Heart left ventricle (tissue), 16 donors: ENCODE results near the gene TRPT1. TPM values are rescaled to one million over a fixed set of nuclear protein-coding genes. Genes with fewer than 3 reads are reported as not detected.

Experiments used
- ATAC-seq, 4 donors: fragments of 200-7000 bp; cut with Tn5 transposase; one replicate each; pipeline ENCODE4 v1.9.1; 2020 to 2022; ENCODE audit warnings: moderate library complexity in 4 of 4, mild to moderate bottlenecking in 3 of 4, moderate number of reproducible peaks in 1 of 4
- DNase-seq, 5 donors: peaks; one replicate each; pipeline ENCODE4 v3.0.0-alpha.2; 2020
- H3K27ac ChIP-seq, 12 donors: fragments of 200-600 bp; sonication (generic) in 4 of 12; one replicate each; pipeline versions ENCODE4 v1.5.0 to v1.8.0; 2016 to 2022; ENCODE audit warnings: mild to moderate bottlenecking in 2 of 12
- H3K27me3 ChIP-seq, 9 donors: fragments of 200-600 bp; sonication (generic) in 2 of 9; one replicate each; pipeline versions ENCODE4 v1.5.1 to v1.8.0; 2016 to 2022; ENCODE audit warnings: mild to moderate bottlenecking in 3 of 9
- H3K36me3 ChIP-seq, 9 donors: fragments of 200-600 bp; sonication (generic) in 2 of 9; one replicate each; pipeline versions ENCODE4 v1.5.0 to v1.8.0; 2018 to 2022; ENCODE audit warnings: mild to moderate bottlenecking in 2 of 9
- H3K4me1 ChIP-seq, 12 donors: fragments of 200-600 bp; sonication (generic) in 4 of 12; one replicate each; pipeline versions ENCODE4 v1.5.0 to v1.8.0; 2016 to 2022; ENCODE audit warnings: mild to moderate bottlenecking in 3 of 12
- H3K4me3 ChIP-seq, 12 donors: fragments of 200-600 bp; sonication (generic) in 4 of 12; one replicate each; pipeline versions ENCODE4 v1.5.0 to v1.8.0; 2017 to 2022; ENCODE audit warnings: mild to moderate bottlenecking in 9 of 12, moderate library complexity in 4 of 12
- H3K9me3 ChIP-seq, 12 donors: fragments of 200-600 bp; sonication (generic) in 4 of 12; one replicate each; pipeline versions ENCODE4 v1.5.0 to v1.8.0; 2016 to 2022; ENCODE audit warnings: mild to moderate bottlenecking in 1 of 12
- CTCF ChIP-seq, 12 donors: fragments of 200-600 bp; sonication (generic) in 4 of 12; IDR thresholded peaks; one replicate each; pipeline versions ENCODE4 v1.5.0 to v1.8.0; 2018 to 2022; ENCODE audit warnings: antibody characterized with exemption in 12 of 12, mild to moderate bottlenecking in 5 of 12
- POLR2A ChIP-seq, 2 donors: fragments of 450-650 bp; IDR thresholded peaks; one replicate each; pipeline ENCODE4 v1.6.1; 2017; ENCODE audit warnings: antibody characterized with exemption in 2 of 2, mild to moderate bottlenecking in 2 of 2, moderate library complexity in 2 of 2
- WGBS, 4 donors: extraction: QIAGEN DNeasy Blood & Tissue Kit in 2 of 4; methylation state at CpG; one replicate each; pipeline versions ENCODE4 v1.1.5 to v1.1.7; 2013 to 2018; 5-methylcytosine and 5-hydroxymethylcytosine counted together
- intact Hi-C, 10 donors: fragments of 100-400 bp; cut with DNase I; formaldehyde crosslinking; loops; one replicate each; pipeline versions ENCODE4 v1.11.1 to v1.14.2; 2022
- polyA plus RNA-seq, 2 donors: library from polyadenylated mRNA; stranded (reverse); fragments of 200-250 nt; gene quantifications; one replicate each; pipeline ENCODE4 v1.2.3, GENCODE V29; 2013
- total RNA-seq, 9 donors: library from RNA; depleted of rRNA in 2 of 9; stranded (reverse); fragments of >200 nt in 2 of 9; fragmentation: NEBNext Ultra II Directional in 3 of 9; extraction: Animal tissue kit (Norgen Biotek cat#: 25700) in 3 of 9; gene quantifications; one replicate each; pipeline versions ENCODE4 v1.1.0 to v1.2.4, GENCODE V29; 2016 to 2023
- donor health status: ischemic (EF 13 %, LVEDD 7.1; RV severe dilation, severe dysfunction).
- donor health status: healthy with polysubstance abuse.
- donor health status: DM: no; HTN: yes; CAD: no.
- donor health status: DM: no; HTN: no; CAD: no.
- donor health status: ischemic (EF 25% LVEDD 6.9; RV normal size, moderate dysfunction).
- donor health status: ischemic (EF 25% LVEDD 5.7; RV mildly dilated, moderate dysfunction).
- donor health status: healthy.
- donor health status: DM: yes; HTN: yes; CAD: no.
- donor health status: ischemic (EF 35%, LVEDD 5.7; RV mildly dilated, moderate dysfunction).
- donor health status: nonischemic (EF 11% LVEDD 7.7; RV severe dilation, severe dysfunction).
- donor health status: DM: yes; HTN: yes; CAD: no.
- donor health status: PGD.
- donor health status: ischemic (EF 29% LVEDD 5.4; RV normal size, mild dysfunction).
- donor health status: nonischemic (EF 23%, LVEDD 6.1; RV moderate dilation, normal function).

The TRPT1 gene
- total and polyA plus RNA-seq, 11 donors = 51.2 to 146 (median 65.3) TPM

GRCh38 chr11:64183890-64184289 is 42.1 kb downstream of the TRPT1 start:
- Histone ChIP-seq H3K4me3 (no peak overlapping the region), H3K4me1 (peaks cover 5 to 52% (median 44%) of the 10 kb centered on the region in 12 donors), H3K27ac (peak overlapping the region in 4 of 12 donors; percentile 22 to 98 (median 97)), H3K36me3 (peaks cover 0 to 11% (median 0%) of the 10 kb centered on the region in 9 donors), H3K9me3 (no peaks in the 10 kb centered on the region), H3K27me3 (no peaks in the 10 kb centered on the region)
- no peak for TF ChIP-seq CTCF (IDR thresholded peaks at IDR 0.05)
- 88 to 93% (median 90%) methylated on average over 7 of the region's 7 CpGs for WGBS, 4 donors
- intact Hi-C loops = no loop called here
- ATAC-seq (no peak), DNase-seq (no peak)

- Histone ChIP-seq H3K9me3 (no peaks in the 10 kb centered on the region), H3K4me1 (peaks cover 5 to 52% (median 43%) of the 10 kb centered on the region in 12 donors), H3K27ac (peak overlapping the region; percentile 69 to 93 (median 82)), H3K36me3 (peaks cover 0 to 2% (median 0%) of the 10 kb centered on the region in 9 donors), H3K27me3 (no peaks in the 10 kb centered on the region), H3K4me3 (peak overlapping the region in 9 of 12 donors; percentile 17 to 52 (median 39))
- DNase-seq = peak; percentile 93 to 97 (median 94)
- 38 to 41% (median 39%) methylated on average over 16 to 17 of the region's 17 CpGs for WGBS, 4 donors
- ATAC-seq = peak; percentile 73 to 78 (median 74)
- intact Hi-C loops = loop anchor here in 1 of 10 donors (2.0 kb wide), 1 partner anchor 43 kb away; no protein-coding TSS in a partner anchor
- no peak for TF ChIP-seq CTCF (IDR thresholded peaks at IDR 0.05)
- TF ChIP-seq POLR2A (IDR thresholded peaks at IDR 0.05) = peak; percentile 87 to 95
Measured at GRCh38 chr11:64181506-64182411, 44.2 kb downstream of the TRPT1 start.

- Histone ChIP-seq H3K4me3 (peak overlapping the region in 10 of 12 donors; percentile 4 to 52 (median 36)), H3K4me1 (peaks cover 5 to 51% (median 42%) of the 10 kb centered on the region in 12 donors)
Measured at GRCh38 chr11:64180891-64181290, 45.1 kb downstream of the TRPT1 start.

More at GRCh38 chr11:64180891-64181290, 45.1 kb downstream of the TRPT1 start:
- no peak for DNase-seq
- no peaks in the 10 kb centered on the region for H3K27me3 ChIP-seq
- H3K9me3 ChIP-seq = no peaks in the 10 kb centered on the region
- peaks cover 0 to 2% (median 0%) of the 10 kb centered on the region in 9 donors for H3K36me3 ChIP-seq
- no peak for ATAC-seq
- H3K27ac ChIP-seq = peak overlapping the region; percentile 69 to 93 (median 82)
- no peak for TF ChIP-seq CTCF (IDR thresholded peaks at IDR 0.05)
- TF ChIP-seq POLR2A (IDR thresholded peaks at IDR 0.05) = no peak
- WGBS, 4 donors = 41 to 51% (median 47%) methylated on average over 5 of the region's 5 CpGs
- intact Hi-C loops = loop anchor here in 1 of 10 donors (2.0 kb wide), 1 partner anchor 44 kb away; no protein-coding TSS in a partner anchor
